Body of pancreas (tissue), 4 donors: ENCODE data around the gene DDIT4. TPM values are rescaled to one million over a fixed set of nuclear protein-coding genes. Genes with fewer than 3 reads are reported as not detected.
"Not testable (repeated sequence)": the region's sequence is repeated elsewhere in the genome, so short reads cannot be mapped to it uniquely, and the experiment has no call there.

Source experiments
- ATAC-seq: fragments of 150-250 bp; one replicate; pipeline ENCODE4 v1.9.1; 2016
- DNase-seq, 4 donors: peaks; one replicate each; pipeline ENCODE4 v3.0.0-alpha.2; 2019
- H3K27ac ChIP-seq, 4 donors: fragments of 200-600 bp; sonication (generic); 1 replicate in 3 of 4; 2 replicates in 1 of 4; pipeline versions ENCODE4 v1.5.1 to v1.6.1; 2016 to 2019; ENCODE audit warnings: mild to moderate bottlenecking in 1 of 4, mixed read lengths in 1 of 4, moderate library complexity in 1 of 4
- H3K27me3 ChIP-seq, 2 donors: fragments of 200-600 bp; sonication (generic); one replicate each; pipeline ENCODE4 v1.6.0; 2016; ENCODE audit warnings: mild to moderate bottlenecking in 1 of 2
- H3K36me3 ChIP-seq, 2 donors: fragments of 200-600 bp; sonication (generic); replicated peaks in 1 of 2; 2 replicates each; pipeline ENCODE4 v1.5.1; 2016; ENCODE audit warnings: low read depth in 2 of 2; ENCODE audit not compliant: insufficient read depth in 1 of 2
- H3K4me1 ChIP-seq: fragments of 200-600 bp; sonication (generic); one replicate; pipeline ENCODE4 v1.6.0; 2016
- H3K4me3 ChIP-seq, 2 donors: fragments of 200-600 bp; sonication (generic); 1 replicate in 1 of 2; 2 replicates in 1 of 2; pipeline ENCODE4 v1.5.1; 2016 to 2019
- H3K9me3 ChIP-seq, 3 donors: fragments of 200-600 bp; sonication (generic); 1 replicate in 2 of 3; 2 replicates in 1 of 3; pipeline ENCODE4 v1.5.1; 2016
- POLR2A ChIP-seq, 3 donors: fragments of 450-650 bp; IDR thresholded peaks; one replicate each; pipeline ENCODE4 v1.6.1; 2016; ENCODE audit warnings: antibody characterized with exemption in 3 of 3, mild to moderate bottlenecking in 2 of 3
- WGBS, 2 donors: methylation state at CpG; one replicate each; pipeline ENCODE4 v1.1.5; 2017; 5-methylcytosine and 5-hydroxymethylcytosine counted together
- intact Hi-C: fragments of 100-400 bp; cut with DNase I; formaldehyde crosslinking; loops from one replicate; pipeline ENCODE4 v1.15.1; 2023
- total RNA-seq, 2 donors: library from RNA; depleted of rRNA; stranded (reverse); fragments of >200 nt; gene quantifications; one replicate each; pipeline ENCODE4 v1.1.0, GENCODE V29; 2016
- TF ChIP-seq, protein P1 (sequence below), 7 experiments: fragments of 450-650 bp in 4 of 7; fragments of 200-600 bp in 3 of 7; sonication (generic) in 3 of 7; IDR thresholded peaks; one replicate each; pipeline ENCODE4 v1.5.1; 2016 to 2019; ENCODE audit warnings: antibody characterized with exemption in 7 of 7

DDIT4 gene
- total RNA-seq, 2 donors from 2014 or later: 238 to 269 TPM

DNA sequence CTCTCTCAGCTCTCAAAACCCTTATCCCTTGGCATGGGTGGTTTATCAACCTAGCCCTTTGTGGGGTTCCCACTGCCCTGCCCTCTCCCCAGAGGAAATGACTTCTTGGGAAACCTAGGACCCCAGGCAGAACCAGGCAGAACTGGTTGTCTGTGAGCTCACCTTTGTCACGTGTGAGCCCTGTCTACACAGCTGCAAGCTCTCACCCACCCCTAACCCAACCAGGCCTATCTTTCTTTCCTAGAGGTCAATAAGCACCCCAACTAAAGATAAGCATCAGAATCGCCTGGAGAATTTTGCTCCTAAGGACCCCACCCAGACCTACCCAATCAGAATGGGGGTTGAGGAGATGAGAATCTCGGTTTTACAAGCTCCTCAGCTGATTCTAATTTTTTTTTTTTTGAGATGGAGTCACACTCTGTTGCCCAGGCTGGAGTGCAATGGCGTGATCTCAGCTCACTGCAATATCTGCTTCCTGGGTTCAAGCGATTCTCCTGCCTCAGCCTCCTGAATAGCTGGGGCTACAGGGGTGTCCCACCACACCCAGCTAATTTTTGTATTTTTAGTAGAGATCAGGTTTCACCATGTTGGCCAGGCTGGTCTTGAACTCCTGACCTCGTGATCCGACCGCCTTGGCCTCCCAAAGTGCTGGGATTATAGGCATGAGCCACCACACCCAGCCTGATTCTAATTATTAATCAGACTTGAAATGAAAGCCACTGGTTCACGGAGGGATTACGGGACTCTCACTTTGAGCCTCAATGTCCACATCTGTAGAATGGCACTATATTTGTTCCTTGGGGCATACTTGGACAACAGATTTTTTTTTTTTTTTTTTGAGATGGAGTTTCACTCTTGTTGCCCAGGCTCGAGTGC, 7.5 kb upstream of the DDIT4 start:
- ATAC-seq: no peak
- Histone ChIP-seq H3K27ac (no peak overlapping the region), H3K4me1 (peaks cover 36% of the 10 kb centered on the region), H3K27me3 (no peaks in the 10 kb centered on the region), H3K4me3 (no peak overlapping the region), H3K9me3 (no peaks in the 10 kb centered on the region), H3K36me3 (no peaks in the 10 kb centered on the region)
- intact Hi-C loops: no loop called here
- no peak for TF ChIP-seq POLR2A (IDR thresholded peaks at IDR 0.05)
- TF ChIP-seq, protein P1, sequence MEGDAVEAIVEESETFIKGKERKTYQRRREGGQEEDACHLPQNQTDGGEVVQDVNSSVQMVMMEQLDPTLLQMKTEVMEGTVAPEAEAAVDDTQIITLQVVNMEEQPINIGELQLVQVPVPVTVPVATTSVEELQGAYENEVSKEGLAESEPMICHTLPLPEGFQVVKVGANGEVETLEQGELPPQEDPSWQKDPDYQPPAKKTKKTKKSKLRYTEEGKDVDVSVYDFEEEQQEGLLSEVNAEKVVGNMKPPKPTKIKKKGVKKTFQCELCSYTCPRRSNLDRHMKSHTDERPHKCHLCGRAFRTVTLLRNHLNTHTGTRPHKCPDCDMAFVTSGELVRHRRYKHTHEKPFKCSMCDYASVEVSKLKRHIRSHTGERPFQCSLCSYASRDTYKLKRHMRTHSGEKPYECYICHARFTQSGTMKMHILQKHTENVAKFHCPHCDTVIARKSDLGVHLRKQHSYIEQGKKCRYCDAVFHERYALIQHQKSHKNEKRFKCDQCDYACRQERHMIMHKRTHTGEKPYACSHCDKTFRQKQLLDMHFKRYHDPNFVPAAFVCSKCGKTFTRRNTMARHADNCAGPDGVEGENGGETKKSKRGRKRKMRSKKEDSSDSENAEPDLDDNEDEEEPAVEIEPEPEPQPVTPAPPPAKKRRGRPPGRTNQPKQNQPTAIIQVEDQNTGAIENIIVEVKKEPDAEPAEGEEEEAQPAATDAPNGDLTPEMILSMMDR (IDR thresholded peaks at IDR 0.05): no peak
- WGBS, 2 donors: 86 to 95% methylated on average over 11 of the region's 11 CpGs
- no peak for DNase-seq

DNA sequence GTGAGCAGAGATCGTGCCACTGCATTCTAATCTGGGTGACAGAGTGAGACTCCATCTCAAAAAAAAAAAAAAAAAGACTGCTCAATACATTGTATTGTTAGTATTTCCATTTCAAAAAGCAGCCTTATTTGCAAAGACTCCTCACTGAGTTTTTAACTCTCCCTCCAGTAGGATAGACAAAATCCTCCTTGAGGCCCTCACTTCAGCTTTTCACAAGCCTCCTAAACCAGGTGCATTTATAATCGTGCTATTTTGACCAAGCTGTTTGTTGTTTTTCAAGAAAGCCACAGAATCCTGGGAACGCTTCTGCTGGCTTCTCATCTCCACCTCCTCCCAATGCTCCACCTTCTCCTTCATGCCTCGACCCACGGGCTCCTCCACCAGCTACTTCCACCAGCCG, 6.3 kb upstream of the DDIT4 start:
- H3K4me1 ChIP-seq: peaks cover 29% of the 10 kb centered on the region
- intact Hi-C loops: no loop called here
- 85 to 89% methylated on average over 6 of the region's 6 CpGs for WGBS, 2 donors
- TF ChIP-seq, protein P1 (IDR thresholded peaks at IDR 0.05): no peak
- no peak for TF ChIP-seq POLR2A (IDR thresholded peaks at IDR 0.05)
- H3K27ac ChIP-seq: no peak overlapping the region
- no peak overlapping the region for H3K4me3 ChIP-seq
- H3K36me3 ChIP-seq: no peaks in the 10 kb centered on the region
- DNase-seq (no peak), ATAC-seq (no peak)
- no peaks in the 10 kb centered on the region for H3K27me3 ChIP-seq
- H3K9me3 ChIP-seq: no peaks in the 10 kb centered on the region

DNA sequence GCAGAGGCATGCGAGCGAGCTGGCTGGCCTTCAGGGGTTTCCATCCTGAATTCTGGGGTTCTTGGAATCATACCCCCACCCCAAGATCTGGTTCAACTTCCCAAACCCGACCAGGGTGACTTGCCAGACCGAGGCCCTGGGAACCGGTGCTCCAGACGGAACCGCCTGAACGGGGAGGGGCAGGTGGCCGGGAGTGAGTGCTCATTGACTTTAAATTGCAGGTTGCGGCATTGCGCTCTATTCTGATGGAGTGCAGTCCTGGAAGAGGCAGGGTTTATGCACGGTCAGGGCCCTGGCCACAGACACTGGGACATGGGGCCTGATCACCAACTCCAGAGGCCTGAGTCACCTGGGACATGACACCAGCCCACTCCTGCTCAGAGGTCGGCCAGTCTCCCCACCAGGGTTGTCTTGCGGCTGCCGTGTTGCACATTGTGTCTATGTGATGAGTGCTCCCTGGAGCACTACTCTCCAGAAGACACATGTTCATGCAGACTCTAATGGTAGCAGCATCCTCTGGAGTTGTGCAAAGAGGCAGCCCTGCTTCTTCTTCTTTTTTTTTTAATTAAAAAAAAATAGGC, 5.8 kb upstream of the DDIT4 start:
- no peak overlapping the region for H3K27ac ChIP-seq
- H3K9me3 ChIP-seq: no peaks in the 10 kb centered on the region
- H3K27me3 ChIP-seq: no peaks in the 10 kb centered on the region
- WGBS, 2 donors: 92 to 96% methylated on average over 10 to 15 of the region's 15 CpGs
- no peak overlapping the region for H3K4me3 ChIP-seq
- ATAC-seq: no peak
- no peak for DNase-seq
- TF ChIP-seq POLR2A (IDR thresholded peaks at IDR 0.05): no peak
- TF ChIP-seq, protein P1 (IDR thresholded peaks at IDR 0.05): no peak
- no peaks in the 10 kb centered on the region for H3K36me3 ChIP-seq
- intact Hi-C loops: no loop called here
- peaks cover 28% of the 10 kb centered on the region for H3K4me1 ChIP-seq

DNA sequence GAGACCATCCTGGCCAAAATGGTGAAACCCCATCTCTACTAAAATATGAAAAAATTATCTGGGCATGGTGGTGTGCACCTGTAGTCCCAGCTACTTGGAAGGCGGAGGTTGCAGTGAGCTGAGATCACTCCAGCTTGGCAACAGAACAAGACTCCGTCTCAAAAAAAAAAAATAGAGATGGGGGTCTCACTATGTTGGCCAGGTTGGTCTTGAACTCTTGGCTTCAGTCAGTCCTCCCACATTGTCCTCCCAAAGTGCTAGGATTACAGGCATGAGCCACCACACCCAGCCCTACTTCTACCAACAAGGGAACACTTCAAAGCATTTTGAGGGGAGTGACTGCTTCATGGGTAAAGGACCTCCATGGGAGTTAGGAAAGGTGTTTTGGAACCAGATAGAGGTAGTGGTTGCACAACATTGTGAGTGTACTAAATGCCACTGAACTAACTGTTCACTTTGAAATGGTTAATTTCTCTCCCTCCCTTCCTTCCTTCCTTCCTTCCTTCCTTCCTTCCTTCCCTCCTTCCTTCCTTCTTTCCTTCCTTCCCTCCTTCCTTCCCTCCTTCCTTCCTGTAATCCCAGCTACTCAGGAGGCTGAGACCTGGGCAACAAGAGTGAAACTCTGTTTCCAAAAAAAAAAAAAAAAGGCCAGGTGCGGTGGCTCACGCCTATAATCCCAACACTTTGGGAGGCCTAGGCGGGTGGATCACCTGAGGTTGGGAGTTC, 5.1 kb upstream of the DDIT4 start:
- H3K27ac ChIP-seq, ATAC-seq, H3K27me3 ChIP-seq, H3K9me3 ChIP-seq, H3K4me3 ChIP-seq, H3K36me3 ChIP-seq, DNase-seq, intact Hi-C loops: not testable (repeated sequence)
- peaks cover 20% of the 10 kb centered on the region for H3K4me1 ChIP-seq
- 96 to 100% methylated on average over 4 to 5 of the region's 5 CpGs for WGBS, 2 donors

DNA sequence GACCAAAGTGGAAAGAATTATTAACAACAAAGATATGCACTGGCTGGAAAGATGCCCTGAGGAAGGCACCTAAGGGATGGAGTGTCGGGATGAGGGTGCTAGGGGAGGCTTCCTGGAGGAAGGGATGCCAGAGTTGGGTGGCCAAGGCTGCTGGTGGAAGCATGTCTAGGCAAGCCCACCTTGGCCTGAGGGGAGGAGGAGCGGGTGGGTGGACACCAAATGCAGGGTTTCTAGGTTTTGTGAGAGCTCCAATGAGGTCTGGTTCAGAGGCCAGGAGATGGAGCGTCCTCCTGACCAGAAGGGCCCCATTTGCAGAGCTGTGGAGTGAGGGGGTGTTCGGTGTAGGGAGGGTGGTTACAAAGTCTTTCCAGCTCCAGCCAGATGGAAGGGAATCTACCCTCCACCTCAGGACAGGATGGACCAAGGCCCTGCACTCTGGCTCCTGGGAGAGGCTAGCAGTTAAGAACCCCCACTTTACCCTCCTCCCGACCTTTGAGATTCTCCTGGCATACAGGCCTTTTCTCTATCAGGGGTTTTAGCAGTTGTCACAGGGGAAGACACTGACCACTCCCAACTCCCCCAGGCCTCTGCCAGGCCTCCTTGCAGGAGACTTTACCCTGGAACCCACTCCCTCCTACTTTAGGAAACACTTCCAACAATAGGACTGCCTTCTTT, 3.0 kb upstream of the DDIT4 start:
- intact Hi-C loops: no loop called here
- Histone ChIP-seq H3K27me3 (no peaks in the 10 kb centered on the region), H3K4me1 (peaks cover 17% of the 10 kb centered on the region), H3K9me3 (no peaks in the 10 kb centered on the region), H3K36me3 (no peaks in the 10 kb centered on the region), H3K4me3 (no peak overlapping the region), H3K27ac (no peak overlapping the region)
- DNase-seq (no peak), ATAC-seq (no peak)
- TF ChIP-seq POLR2A (IDR thresholded peaks at IDR 0.05): no peak
- TF ChIP-seq, protein P1 (IDR thresholded peaks at IDR 0.05): no peak
- 90 to 91% methylated on average over 5 of the region's 5 CpGs for WGBS, 2 donors
